ENCODE results near the gene MAD1L1. TPM values are rescaled to one million over a fixed set of nuclear protein-coding genes. Genes with fewer than 3 reads are reported as not detected.
A peak's percentile ranks its signal among the peaks of the same experiment; 100 is the strongest.
"Not testable (repeated sequence)": the region's sequence is repeated elsewhere in the genome, so short reads cannot be mapped to it uniquely, and the experiment has no call there.

Gene MAD1L1
- total and polyA plus RNA-seq, 8 donors: 21.4 to 58.8 (median 22.5) TPM

- H3K27ac ChIP-seq: no peak overlapping the region
- no peak for ATAC-seq
- peaks cover 0 to 33% of the 10 kb centered on the region in 2 donors for H3K36me3 ChIP-seq
- no peak overlapping the region for H3K4me3 ChIP-seq
- intact Hi-C loops (cut with DNase I): no loop called here
- TF ChIP-seq CTCF (IDR thresholded peaks at IDR 0.05): no peak
- H3K4me1 ChIP-seq: no peaks in the 10 kb centered on the region
- H3K9me3 ChIP-seq: no peaks in the 10 kb centered on the region
- H3K27me3 ChIP-seq: no peaks in the 10 kb centered on the region
- peak in 3 of 4 donors; percentile 27 to 72 (median 59) for DNase-seq
Observed at GRCh38 chr7:1842321-1843221, 390.2 kb downstream of the MAD1L1 start.

GRCh38 chr7:1841286-1842021, 391.3 kb downstream of the MAD1L1 start:
- peaks cover 0 to 33% of the 10 kb centered on the region in 2 donors for H3K36me3 ChIP-seq
- H3K27ac ChIP-seq; ATAC-seq; intact Hi-C loops (cut with DNase I); H3K27me3 ChIP-seq; H3K4me3 ChIP-seq; H3K4me1 ChIP-seq; H3K9me3 ChIP-seq: not testable (repeated sequence)
- DNase-seq: peak in 1 of 4 donors; percentile 61

GRCh38 chr7:1840744-1841143, 392.0 kb downstream of the MAD1L1 start:
- intact Hi-C loops (cut with DNase I); H3K9me3 ChIP-seq; H3K27ac ChIP-seq; H3K4me3 ChIP-seq; H3K27me3 ChIP-seq; H3K4me1 ChIP-seq; ATAC-seq: not testable (repeated sequence)
- H3K36me3 ChIP-seq: peaks cover 0 to 28% of the 10 kb centered on the region in 2 donors
- peak in 1 of 4 donors; percentile 73 for DNase-seq

DNA sequence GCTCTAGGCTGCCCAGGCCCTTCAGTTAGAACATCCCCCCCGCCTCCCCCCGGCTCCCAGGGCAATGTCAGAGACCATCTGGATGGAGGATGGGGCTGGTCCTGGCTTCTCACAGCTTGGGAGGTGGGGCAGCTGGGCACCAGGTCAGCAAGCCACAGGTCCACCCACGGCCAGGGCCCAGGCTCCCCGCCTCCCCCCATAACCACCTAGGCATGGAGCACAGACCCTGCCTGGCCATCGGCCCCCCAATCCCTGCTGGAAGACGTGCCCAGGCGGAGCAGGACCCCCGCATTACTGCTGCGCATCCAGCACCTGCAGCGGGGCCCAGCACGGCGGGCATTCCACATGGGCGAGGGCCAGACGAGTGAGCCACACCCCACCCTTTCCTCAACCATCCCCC, 393.0 kb downstream of the MAD1L1 start:
- TF ChIP-seq CTCF (IDR thresholded peaks at IDR 0.05): no peak
- DNase-seq (peak in 2 of 4 donors; percentile 17 to 67), ATAC-seq (no peak)
- Histone ChIP-seq H3K27me3 (no peaks in the 10 kb centered on the region), H3K4me1 (no peaks in the 10 kb centered on the region), H3K27ac (no peak overlapping the region), H3K9me3 (peaks cover 0 to 9% of the 10 kb centered on the region in 2 donors), H3K36me3 (peaks cover 0 to 18% of the 10 kb centered on the region in 2 donors), H3K4me3 (no peak overlapping the region)
- intact Hi-C loops (cut with DNase I): no loop called here

GRCh38 chr7:1838911-1839531, 393.7 kb downstream of the MAD1L1 start:
- intact Hi-C loops (cut with DNase I); H3K27ac ChIP-seq; H3K4me3 ChIP-seq; ATAC-seq; H3K27me3 ChIP-seq; H3K4me1 ChIP-seq: not testable (repeated sequence)
- Histone ChIP-seq H3K36me3 (peaks cover 0 to 11% of the 10 kb centered on the region in 2 donors), H3K9me3 (peaks cover 0 to 11% of the 10 kb centered on the region in 2 donors)
- DNase-seq: peak in 2 of 4 donors; percentile 17 to 61

GRCh38 chr7:1838544-1838872, 394.2 kb downstream of the MAD1L1 start:
- Histone ChIP-seq H3K9me3 (peaks cover 0 to 11% of the 10 kb centered on the region in 2 donors), H3K36me3 (peaks cover 0 to 11% of the 10 kb centered on the region in 2 donors)
- peak in 2 of 4 donors; percentile 13 to 57 for DNase-seq
- H3K4me1 ChIP-seq; H3K27ac ChIP-seq; H3K27me3 ChIP-seq; H3K4me3 ChIP-seq; intact Hi-C loops (cut with DNase I); ATAC-seq: not testable (repeated sequence)

- ATAC-seq; H3K4me1 ChIP-seq; H3K36me3 ChIP-seq; H3K27me3 ChIP-seq; intact Hi-C loops (cut with DNase I); H3K4me3 ChIP-seq; H3K27ac ChIP-seq: not testable (repeated sequence)
- peak in 2 of 4 donors; percentile 10 to 50 for DNase-seq
- H3K9me3 ChIP-seq: peaks cover 0 to 11% of the 10 kb centered on the region in 2 donors
Observed at GRCh38 chr7:1837696-1838543, 394.8 kb downstream of the MAD1L1 start.

GRCh38 chr7:1831933-1832535, 400.7 kb downstream of the MAD1L1 start:
- DNase-seq; intact Hi-C loops (cut with DNase I); H3K36me3 ChIP-seq; H3K27me3 ChIP-seq; H3K27ac ChIP-seq; H3K4me1 ChIP-seq; H3K4me3 ChIP-seq; ATAC-seq: not testable (repeated sequence)
- H3K9me3 ChIP-seq: peaks cover 0 to 18% of the 10 kb centered on the region in 2 donors

GRCh38 chr7:1831471-1831870, 401.3 kb downstream of the MAD1L1 start:
- intact Hi-C loops (cut with DNase I): not testable (repeated sequence)

More at GRCh38 chr7:1831471-1831870, 401.3 kb downstream of the MAD1L1 start:
- not testable (repeated sequence) for H3K36me3 ChIP-seq, H3K4me3 ChIP-seq, H3K4me1 ChIP-seq, DNase-seq, H3K27ac ChIP-seq, H3K27me3 ChIP-seq
- peak; percentile 33 for ATAC-seq
- peaks cover 0 to 18% of the 10 kb centered on the region in 2 donors for H3K9me3 ChIP-seq

Measured in left lung (tissue), 10 donors.